Midbrain (tissue), 1 donor: ENCODE results near the gene CRHR2.
"Not testable (repeated sequence)": the region's sequence is repeated elsewhere in the genome, so short reads cannot be mapped to it uniquely, and the experiment has no call there.

Experiments used
- DNase-seq: peaks from one replicate; lab custom pipeline; 2025; lab: John Stamatoyannopoulos, UW

The CRHR2 gene

GRCh38 chr7:30682212-30683083, at the start of gene CRHR2:
Gene CRHR2 (minus strand): TSS chr7:30682456. CDS start chr7:30682280, 176 bp downstream.
- no peak for DNase-seq

GRCh38 chr7:30731581-30731980, 49.3 kb upstream of the CRHR2 start:
- DNase-seq, result no peak

- no peak for DNase-seq
These were observed 48.7 kb upstream of the CRHR2 start for GRCh38 chr7:30730996-30731395.

GRCh38 chr7:30730097-30730496, 47.8 kb upstream of the CRHR2 start:
- no peak for DNase-seq

- no peak for DNase-seq
These were observed 47.4 kb upstream of the CRHR2 start for GRCh38 chr7:30729642-30730041.

- no peak for DNase-seq
These were observed 46.4 kb upstream of the CRHR2 start for GRCh38 chr7:30728591-30729100.

- no peak for DNase-seq
These were observed 45.0 kb upstream of the CRHR2 start for GRCh38 chr7:30727061-30727945.

- no peak for DNase-seq
These were observed 44.2 kb upstream of the CRHR2 start for GRCh38 chr7:30726296-30727006.

GRCh38 chr7:30723776-30724175, 41.5 kb upstream of the CRHR2 start:
- no peak for DNase-seq

- DNase-seq, result no peak
These were observed 40.4 kb upstream of the CRHR2 start for GRCh38 chr7:30722671-30723070.

- DNase-seq, result no peak
These were observed 39.9 kb upstream of the CRHR2 start for GRCh38 chr7:30722187-30722586.

GRCh38 chr7:30721211-30721610, 39.0 kb upstream of the CRHR2 start:
- no peak for DNase-seq

- DNase-seq, result not testable (repeated sequence)
These were observed 37.2 kb upstream of the CRHR2 start for GRCh38 chr7:30719434-30719833.

GRCh38 chr7:30717181-30717580, 34.9 kb upstream of the CRHR2 start:
- DNase-seq, result no peak

GRCh38 chr7:30714129-30714528, 31.9 kb upstream of the CRHR2 start:
- DNase-seq, result no peak

GRCh38 chr7:30713392-30713791, 31.1 kb upstream of the CRHR2 start:
- no peak for DNase-seq

- no peak for DNase-seq
These were observed 28.4 kb upstream of the CRHR2 start for GRCh38 chr7:30710669-30711068.

- no peak for DNase-seq
These were observed 27.3 kb upstream of the CRHR2 start for GRCh38 chr7:30709549-30709948.

- no peak for DNase-seq
These were observed 26.7 kb upstream of the CRHR2 start for GRCh38 chr7:30708983-30709382.

- no peak for DNase-seq
These were observed 26.2 kb upstream of the CRHR2 start for GRCh38 chr7:30708412-30708811.

GRCh38 chr7:30707391-30708357, 25.4 kb upstream of the CRHR2 start:
- DNase-seq, result no peak
